Fibroblast of upper back skin (primary cell): ENCODE results near the gene ZNF555.
A peak's percentile ranks its signal among the peaks of the same experiment; 100 is the strongest.
"Not testable (repeated sequence)": the region's sequence is repeated elsewhere in the genome, so short reads cannot be mapped to it uniquely, and the experiment has no call there.

Experiments used
- DNase-seq: peaks from one replicate; pipeline ENCODE4 v3.0.0-alpha.2; 2013

The ZNF555 gene

DNA sequence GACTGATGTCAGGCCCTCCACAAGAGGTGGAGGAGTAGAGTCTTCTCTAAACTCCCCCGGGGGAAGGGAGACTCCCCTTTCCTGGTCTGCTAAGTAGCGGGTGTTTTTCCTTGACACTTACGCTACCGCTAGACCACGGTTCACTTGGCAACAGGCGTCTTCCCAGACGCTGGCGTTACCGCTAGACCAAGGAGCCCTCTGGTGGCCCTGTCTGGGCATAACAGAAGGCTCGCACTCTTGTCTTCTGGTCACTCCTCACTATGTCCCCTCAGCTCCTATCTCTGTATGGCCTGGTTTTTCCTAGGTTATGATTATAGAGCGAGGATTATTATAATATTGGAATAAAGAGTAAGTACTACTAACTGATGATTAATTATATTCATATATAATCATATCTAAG lies 30.9 kb downstream of the ZNF555 start:
- not testable (repeated sequence) for DNase-seq

DNA sequence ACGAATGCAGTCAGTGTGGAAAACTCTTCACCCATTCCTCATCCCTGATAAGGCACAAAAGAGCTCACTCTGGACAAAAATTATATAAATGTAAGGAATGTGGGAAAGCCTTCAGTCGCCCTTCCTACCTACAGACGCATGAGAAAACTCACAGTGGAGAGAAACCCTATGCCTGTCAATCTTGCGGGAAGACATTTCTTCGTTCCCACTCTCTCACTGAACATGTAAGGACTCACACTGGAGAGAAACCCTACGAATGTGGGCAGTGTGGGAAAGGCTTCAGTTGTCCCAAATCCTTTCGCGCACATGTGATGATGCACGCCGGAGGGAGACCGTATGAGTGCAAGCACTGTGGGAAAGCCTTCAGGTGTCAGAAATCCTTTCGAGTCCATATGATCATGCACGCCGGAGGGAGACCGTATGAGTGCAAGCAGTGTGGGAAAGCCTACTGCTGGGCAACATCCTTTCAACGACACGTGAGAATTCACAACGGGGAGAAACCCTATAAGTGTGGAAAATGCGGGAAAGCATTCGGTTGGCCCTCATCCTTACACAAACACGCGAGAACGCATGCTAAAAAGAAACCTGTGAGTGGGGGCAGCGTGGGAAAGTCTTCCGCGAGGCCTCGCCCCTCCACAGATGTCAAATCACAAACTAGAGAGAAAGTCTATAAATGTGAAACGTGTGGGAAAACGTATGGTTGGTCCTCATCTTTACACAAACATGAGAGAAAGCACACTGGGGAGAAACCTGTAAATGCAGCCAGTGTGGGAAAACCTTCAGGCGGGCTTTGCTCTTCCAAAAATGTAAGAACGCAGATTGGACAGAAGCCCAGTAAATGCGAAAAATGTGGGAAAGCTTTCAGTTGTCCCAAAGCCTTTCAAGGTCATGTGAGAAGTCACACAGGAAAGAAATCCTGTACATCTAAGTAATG lies 36.4 kb downstream of the ZNF555 start:
- no peak for DNase-seq

DNA sequence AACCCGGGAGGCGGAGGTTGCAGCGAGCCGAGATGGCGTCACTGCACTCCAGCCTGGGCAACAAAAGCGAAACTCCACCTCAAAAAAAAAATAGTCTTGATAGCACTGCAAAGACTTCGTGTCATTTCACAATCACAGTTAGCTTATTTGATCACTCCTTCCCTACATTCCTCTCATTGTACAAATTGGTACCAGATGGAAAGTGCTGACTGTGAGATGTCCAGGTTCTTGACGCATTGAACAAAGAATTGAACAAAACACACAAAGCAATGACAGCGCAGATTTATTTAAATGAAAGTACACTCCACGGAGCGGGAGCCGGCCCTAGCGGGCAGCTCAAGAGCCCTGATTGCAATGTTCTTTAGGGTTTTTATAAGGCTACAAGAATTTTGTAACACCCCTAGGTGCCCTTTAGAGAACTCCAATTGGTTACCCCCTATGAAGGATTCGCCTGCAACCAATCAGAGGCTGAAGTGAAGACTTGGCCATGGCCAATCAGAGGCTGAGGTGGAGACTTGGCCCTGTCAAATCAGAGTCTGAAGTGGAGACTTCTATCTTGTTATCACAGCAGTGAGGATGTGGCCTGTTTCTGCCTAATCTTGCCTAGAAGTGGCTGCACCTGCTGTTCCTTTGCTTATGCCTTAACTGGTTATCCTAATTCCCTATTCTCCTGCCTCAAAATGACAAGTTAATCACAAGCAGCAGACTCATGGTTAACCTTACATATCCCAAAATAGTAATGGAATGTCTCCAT lies 42.6 kb downstream of the ZNF555 start:
- DNase-seq, result no peak

DNA sequence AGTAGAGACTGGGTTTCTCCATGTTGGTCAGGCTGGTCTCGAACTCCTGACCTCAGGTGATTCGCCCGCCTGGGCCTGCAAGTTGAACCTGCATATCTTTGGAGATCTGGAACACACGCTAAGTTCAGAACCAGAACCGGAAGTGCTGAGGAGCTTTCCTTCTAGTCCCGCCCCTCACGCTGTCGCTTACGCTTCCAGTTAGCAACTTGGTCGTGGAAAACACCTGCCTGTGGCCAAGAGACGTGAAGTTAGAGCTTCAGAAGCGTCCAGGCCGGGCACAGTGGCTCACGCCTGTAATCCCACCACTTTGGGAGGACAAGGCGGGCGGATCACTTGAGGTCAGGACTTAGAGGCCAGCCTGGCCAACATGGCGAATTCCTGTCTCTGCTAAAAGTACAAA lies 44.5 kb downstream of the ZNF555 start:
- no peak for DNase-seq

DNA sequence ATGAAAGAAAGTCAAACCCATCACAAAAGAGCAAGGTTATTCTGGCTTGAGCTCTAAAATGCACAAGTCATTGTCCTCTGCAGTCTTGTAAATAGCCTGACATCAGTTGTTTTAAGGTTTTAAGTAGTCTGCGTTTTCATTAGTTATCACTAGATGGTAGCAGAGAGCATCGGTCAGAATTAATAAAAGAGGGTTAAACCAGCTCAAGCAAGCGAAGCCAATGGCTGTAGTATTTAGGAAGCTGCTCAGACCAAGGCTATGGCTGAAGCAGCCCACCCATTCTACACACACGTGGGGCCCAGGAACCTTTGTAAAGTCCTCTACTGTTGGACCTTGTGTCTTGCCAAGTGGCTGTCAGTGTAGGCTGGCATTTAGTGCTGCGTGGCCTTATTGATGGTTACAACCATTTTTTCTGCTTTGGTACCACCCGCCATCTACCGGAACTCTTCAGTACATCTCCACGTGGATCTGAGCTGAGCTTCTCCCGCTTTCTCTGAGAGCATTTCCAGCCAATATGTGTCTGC lies 46.2 kb downstream of the ZNF555 start:
- peak; percentile 48 for DNase-seq

DNA sequence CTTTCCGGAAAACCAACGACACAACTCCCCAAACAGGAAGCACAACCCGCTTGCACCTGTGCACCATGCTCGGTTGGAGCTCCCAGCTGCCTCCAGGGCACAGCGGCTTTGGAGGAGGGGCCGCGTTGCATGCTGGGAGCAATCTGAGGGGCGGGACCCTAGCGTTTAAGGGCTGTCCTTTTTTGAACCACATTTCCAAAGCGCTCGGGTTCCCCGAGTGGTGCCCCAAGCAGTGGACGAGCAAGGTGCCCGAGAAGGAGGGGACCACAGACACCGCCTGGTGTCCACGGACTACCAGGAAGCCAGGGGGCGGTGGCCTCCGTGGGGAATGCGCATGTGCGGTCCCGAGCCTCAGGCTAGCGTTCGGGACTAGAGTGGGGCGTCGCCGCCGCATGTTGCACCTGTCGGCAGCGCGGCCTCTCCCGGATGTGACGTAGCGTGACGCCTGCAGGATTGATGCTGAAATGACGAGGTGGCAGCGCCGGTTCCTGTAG lies 47.5 kb downstream of the ZNF555 start:
- DNase-seq, result no peak

DNA sequence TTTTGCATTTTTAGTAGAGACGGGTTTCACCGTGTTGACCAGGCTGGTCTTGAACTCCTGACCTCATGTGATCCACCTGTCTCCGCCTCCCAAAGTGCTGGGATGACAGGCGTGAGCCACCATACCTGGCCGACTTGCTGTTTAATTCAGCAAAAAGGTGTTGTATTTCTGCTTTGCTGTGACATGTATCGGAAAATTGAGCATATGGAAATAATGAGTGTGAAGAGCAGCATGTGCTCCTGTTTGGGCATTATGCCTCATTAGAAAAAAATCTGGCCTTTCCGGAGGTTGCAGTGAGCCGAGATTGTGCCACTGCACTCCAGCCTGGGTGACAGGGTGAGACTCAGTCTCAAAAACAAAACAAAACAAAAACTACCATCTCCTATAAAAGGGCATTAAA lies 49.3 kb downstream of the ZNF555 start:
- not testable (repeated sequence) for DNase-seq

DNA sequence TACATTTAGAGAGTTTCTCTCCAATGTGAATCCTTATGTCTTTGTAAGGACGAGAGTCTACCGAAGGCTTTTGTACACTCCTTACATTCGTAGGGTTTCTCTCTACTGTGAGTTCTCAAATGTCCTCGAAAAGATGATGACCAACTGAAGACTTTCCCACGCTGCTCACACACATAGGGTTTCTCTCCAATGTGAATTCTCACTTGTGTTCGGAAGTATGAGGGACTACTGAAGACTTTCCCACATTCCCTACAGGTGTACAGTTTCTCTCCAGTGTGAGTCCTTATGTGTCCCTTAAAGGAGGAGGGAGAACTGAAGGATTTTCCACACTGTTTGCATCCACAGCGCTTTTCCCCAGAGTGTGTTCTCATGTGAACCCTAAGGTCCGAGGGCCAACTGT lies 55.4 kb downstream of the ZNF555 start:
- DNase-seq, result no peak

DNA sequence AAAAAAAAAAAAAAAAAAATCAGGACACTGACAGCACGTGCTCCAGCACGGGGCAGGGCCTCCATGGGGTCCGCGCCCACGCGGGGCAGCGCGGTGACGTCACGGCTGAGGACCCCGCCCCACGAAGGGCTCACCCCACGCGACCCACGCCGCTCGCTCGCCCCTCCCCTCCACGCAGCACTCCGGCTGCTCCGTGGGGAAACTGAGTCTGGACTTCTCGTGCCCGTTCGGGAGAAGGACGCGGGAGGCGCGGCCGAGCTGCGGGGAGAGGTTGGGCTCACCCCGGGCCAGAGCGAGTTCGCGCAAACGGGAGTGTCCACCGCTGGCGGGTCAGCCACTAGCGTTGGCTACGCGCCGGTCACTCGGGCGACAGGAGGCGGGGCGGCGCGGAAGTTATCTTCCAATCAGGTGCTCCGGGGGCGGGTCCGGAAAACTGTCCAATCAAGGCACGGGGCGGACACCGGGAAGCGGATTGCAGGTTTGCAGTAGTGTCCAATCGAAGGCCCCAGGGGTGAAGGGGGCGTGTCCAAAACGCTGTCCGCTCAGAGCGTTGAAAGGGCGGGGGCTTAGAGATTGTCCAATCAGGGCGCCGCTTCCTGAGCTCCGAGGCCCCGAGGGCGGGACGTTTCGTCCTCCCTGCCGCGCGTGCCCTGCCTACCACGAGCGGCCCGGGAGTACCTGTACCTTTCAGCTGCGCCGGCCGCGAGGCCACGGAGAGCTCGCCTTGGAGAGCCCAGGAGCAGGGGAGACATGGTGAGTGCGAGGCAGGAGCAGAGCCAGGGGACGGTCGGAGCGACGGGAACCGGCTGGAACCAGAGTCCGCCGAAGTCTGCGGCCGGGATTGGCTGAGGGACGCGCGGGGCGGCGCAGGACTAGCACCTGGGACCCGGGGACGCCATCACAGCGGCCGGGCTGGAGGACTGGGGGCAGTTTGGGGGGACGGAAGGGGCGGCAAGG lies 59.3 kb downstream of the ZNF555 start, which contains the start of gene ZNF57:
Gene ZNF57, plus strand, starts transcription at position 633 of the 957 bp plus-strand sequence. Its CDS starts 118 bp downstream, at position 751.
- DNase-seq, result peak; percentile 99

DNA sequence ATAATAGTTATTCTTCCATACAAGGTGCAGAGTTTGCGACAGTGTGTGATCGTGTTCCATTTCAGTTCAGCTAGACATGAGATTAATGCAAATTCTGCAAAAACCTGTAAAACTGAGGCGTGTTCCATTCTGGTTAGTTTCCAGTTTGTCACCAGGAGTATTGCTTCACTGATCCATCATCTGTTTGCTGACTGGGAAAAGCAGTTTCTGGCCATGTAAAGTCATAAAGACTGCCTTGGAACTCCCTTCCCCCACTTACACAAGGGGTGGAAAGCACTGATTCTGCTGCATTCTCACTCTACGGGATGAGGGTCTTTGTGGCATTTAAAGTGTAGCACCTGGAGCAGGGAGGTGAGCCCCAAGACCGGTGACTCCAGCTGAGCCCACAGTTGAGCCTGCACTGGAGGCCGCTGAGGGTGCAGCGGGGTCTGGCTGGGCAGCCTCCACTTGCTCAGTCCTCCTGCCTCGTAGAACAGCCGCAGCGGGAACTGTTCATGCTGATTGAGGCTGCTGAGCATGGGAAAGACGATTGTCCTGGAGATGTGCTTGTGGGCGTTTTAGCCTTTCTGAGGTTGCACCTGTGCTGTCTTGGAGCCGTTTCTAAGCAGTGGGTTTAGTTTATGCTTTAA lies 61.4 kb downstream of the ZNF555 start:
- no peak for DNase-seq

DNA sequence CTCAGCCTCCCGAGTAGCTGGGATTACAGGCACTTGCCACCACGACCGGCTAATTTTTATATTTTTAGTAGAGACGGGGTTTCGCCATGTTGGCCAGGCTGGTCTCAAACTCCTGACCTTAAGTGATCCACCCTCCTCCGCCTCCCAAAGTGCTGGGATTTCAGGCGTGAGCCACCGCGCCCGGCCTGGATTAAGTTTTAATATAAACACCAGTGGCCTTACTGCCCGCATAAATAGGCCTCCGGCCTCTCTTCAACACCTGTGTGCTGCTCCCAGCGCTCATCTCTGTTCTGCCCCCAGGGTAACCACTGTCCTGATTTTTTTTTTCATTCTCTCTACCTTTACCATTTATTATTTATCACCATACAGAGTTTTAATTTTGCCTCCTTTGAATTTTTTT lies 62.1 kb downstream of the ZNF555 start:
- not testable (repeated sequence) for DNase-seq

DNA sequence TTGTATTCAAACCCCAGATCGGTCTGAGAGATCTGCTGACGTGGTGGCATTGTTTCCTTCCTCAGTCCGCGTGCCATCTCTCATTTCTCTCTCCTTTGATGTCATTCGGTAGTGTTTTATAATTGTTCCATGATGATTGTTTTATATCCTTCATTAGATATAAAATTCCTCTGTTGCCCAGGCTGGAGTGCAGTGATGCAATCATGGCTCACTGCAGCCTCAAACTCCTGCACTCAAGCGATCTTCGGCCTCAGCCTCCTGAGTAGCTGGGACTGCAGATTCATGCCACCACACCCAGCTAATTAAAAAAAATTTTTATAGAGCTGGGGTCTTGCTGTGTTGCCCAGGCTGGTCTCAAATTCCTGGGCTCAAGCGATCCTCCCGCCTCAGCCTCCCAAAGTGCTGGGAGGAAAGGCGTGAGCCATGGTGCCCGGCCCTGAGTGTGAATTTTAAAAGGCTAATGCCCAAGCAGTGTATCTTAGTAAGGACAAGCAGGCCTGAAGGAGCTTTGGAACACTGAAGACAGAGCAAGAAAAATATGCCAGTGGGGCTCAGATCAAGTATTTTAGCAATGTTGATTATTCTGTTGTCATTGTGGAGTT lies 64.7 kb downstream of the ZNF555 start:
- DNase-seq, result no peak

DNA sequence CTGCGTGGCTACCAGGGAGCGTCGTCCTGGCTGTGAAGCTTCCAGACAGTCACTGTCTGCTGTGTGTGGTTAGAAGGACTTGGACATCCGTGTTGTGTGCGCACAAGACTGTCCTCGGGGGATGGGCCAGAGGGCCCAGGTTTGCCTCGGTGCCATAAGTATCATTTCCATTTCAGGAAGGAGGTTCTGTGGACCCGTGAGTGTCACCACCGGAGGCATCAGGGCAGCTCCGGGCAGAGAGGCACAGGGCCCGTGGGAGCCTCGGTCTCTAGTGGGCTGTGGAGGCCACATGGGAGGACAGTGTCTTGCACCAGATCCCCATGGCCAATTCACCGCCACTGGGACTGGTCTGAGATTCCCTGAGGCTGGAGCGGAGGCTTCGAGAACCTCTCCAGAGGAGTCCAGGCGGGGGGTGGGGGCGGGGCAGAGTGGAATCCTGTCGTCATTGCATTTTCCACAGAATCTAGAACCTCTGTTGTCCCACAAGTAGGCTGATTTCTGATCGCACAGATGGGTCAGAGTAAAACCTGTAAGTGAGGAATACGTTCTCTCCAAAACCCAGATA lies 65.4 kb downstream of the ZNF555 start:
- DNase-seq, result no peak
